ENCODE measurements around the gene KLK3.

Gene KLK3

GRCh38 chr19:50831026-50831396 lies 23.7 kb upstream of the KLK3 start:
- no peak for DNase-seq (ENCODE audit: low spot score)

- no peak for DNase-seq (ENCODE audit: low spot score)
Observed at GRCh38 chr19:50832666-50833065, 22.0 kb upstream of the KLK3 start.

- DNase-seq (ENCODE audit: low spot score), result no peak
Observed at GRCh38 chr19:50833117-50833801, 21.5 kb upstream of the KLK3 start, which contains the start of gene KLK15. KLK15 (minus strand) TSS chr19:50833574; CDS start chr19:50831492, 2,082 bp downstream.

- no peak for DNase-seq (ENCODE audit: low spot score)
Observed at GRCh38 chr19:50833802-50834167, 20.9 kb upstream of the KLK3 start.

- DNase-seq (ENCODE audit: low spot score), result no peak
Observed at GRCh38 chr19:50835103-50835784, 19.5 kb upstream of the KLK3 start.

GRCh38 chr19:50835785-50836542 lies 18.8 kb upstream of the KLK3 start:
- peak; percentile 33 for DNase-seq (ENCODE audit: low spot score)

GRCh38 chr19:50836543-50837195 lies 18.0 kb upstream of the KLK3 start:
- DNase-seq (ENCODE audit: low spot score), result no peak

- no peak for DNase-seq (ENCODE audit: low spot score)
Observed at GRCh38 chr19:50837300-50837699, 17.4 kb upstream of the KLK3 start.

- no peak for DNase-seq (ENCODE audit: low spot score)
Observed at GRCh38 chr19:50838239-50838638, 16.5 kb upstream of the KLK3 start.

GRCh38 chr19:50839712-50840655 lies 14.7 kb upstream of the KLK3 start:
- no peak for DNase-seq (ENCODE audit: low spot score)

- no peak for DNase-seq (ENCODE audit: low spot score)
Observed at GRCh38 chr19:50842130-50842529, 12.6 kb upstream of the KLK3 start.

- no peak for DNase-seq (ENCODE audit: low spot score)
Observed at GRCh38 chr19:50843205-50843604, 11.5 kb upstream of the KLK3 start.

- DNase-seq (ENCODE audit: low spot score), result no peak
Observed at GRCh38 chr19:50843701-50844221, 11.0 kb upstream of the KLK3 start.

- no peak for DNase-seq (ENCODE audit: low spot score)
Observed at GRCh38 chr19:50844296-50844935, 10.3 kb upstream of the KLK3 start.

- no peak for DNase-seq (ENCODE audit: low spot score)
Observed at GRCh38 chr19:50850738-50851137, 4.0 kb upstream of the KLK3 start.

- no peak for DNase-seq (ENCODE audit: low spot score)
Observed at GRCh38 chr19:50851620-50852019, 3.1 kb upstream of the KLK3 start.

GRCh38 chr19:50857366-50857765 lies 2.7 kb downstream of the KLK3 start:
- DNase-seq (ENCODE audit: low spot score), result no peak

- DNase-seq (ENCODE audit: low spot score), result no peak
Observed at GRCh38 chr19:50858886-50859285, 4.2 kb downstream of the KLK3 start.

GRCh38 chr19:50859849-50860248 lies 5.1 kb downstream of the KLK3 start:
- DNase-seq (ENCODE audit: low spot score), result no peak

- no peak for DNase-seq (ENCODE audit: low spot score)
Observed at GRCh38 chr19:50861010-50861409, 6.3 kb downstream of the KLK3 start.
